ENCODE results near the gene RAB3D. TPM values are rescaled to one million over a fixed set of nuclear protein-coding genes. Genes with fewer than 3 reads are reported as not detected.

RAB3D gene
- total and polyA plus RNA-seq, 2 experiments from 2014 or later = 3.8 to 21.2 TPM

DNA sequence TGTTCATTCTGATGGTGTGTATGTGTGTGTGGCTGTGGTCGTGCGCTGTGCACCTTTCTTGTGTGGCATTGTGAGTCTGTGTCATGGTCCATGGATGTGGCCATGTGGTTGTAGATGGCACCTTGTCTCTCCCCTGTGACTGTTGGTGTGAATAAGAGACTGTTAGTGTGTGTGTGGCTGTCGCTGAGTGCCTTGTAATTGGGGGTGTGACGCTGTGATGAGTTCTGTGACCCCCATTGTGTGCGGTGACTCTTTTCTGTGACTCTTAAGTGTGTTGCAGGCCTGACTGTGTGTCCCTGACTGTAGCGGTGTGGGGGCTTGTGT lies 16.6 kb upstream of the RAB3D start:
- Mint-ChIP-seq H3K27ac (no peak overlapping the region), H3K4me1 (peaks cover 21% of the 10 kb centered on the region), H3K9me3 (no peaks in the 10 kb centered on the region; the same call in 2 of the 3 replicates), H3K27me3 (ENCODE audit: insufficient read depth, low read depth, poor library complexity) (peaks cover 42% of the 10 kb centered on the region), H3K4me3 (peak overlapping the region; percentile 77), H3K36me3 (ENCODE audit: low read depth) (no peaks in the 10 kb centered on the region; the same call in 2 of the 3 replicates)
- Histone ChIP-seq H3K27me3 (ENCODE audit: insufficient read depth) (peaks cover 5% of the 10 kb centered on the region; the same call in 1 of the 2 replicates), H3K4me1 (ENCODE audit: insufficient read depth) (peaks cover 15% of the 10 kb centered on the region), H3K9me2 (ENCODE audit: insufficient read depth) (no peaks in the 10 kb centered on the region), H3K36me3 (ENCODE audit: insufficient read depth) (no peaks in the 10 kb centered on the region), H3K4me2 (peak overlapping the region; percentile 81), H3F3A (replicated peaks; ENCODE audit: low read depth) (no peaks in the 10 kb centered on the region), H3K4me3 (peak overlapping the region; percentile 62), H3K79me2 (replicated peaks; ENCODE audit: insufficient read depth) (no peaks in the 10 kb centered on the region), H4K20me1 (replicated peaks; ENCODE audit: insufficient read depth) (no peaks in the 10 kb centered on the region), H2AFZ (no peak overlapping the region), H3K27ac (ENCODE audit: low read depth) (no peak overlapping the region)
- TF ChIP-seq JUNB (IDR thresholded peaks at IDR 0.05; ENCODE audit: unreplicated experiment) (no peak), NANOG (IDR thresholded peaks at IDR 0.05; ENCODE audit: borderline replicate concordance) (no peak), ZNF114 (CRISPR knock-in tag; IDR thresholded peaks at IDR 0.05) (no peak), ZNF331 (CRISPR knock-in tag; IDR thresholded peaks at IDR 0.05; ENCODE audit: low read depth) (no peak), CREB1 (CRISPR knock-in tag; IDR thresholded peaks at IDR 0.05; ENCODE audit: low read depth) (no peak), EZH2phosphoT487 (IDR thresholded peaks at IDR 0.05; ENCODE audit: unreplicated experiment) (no peak), EZH2 (IDR thresholded peaks at IDR 0.05; ENCODE audit: low read depth, unreplicated experiment) (no peak), POLR2AphosphoS5 (IDR thresholded peaks at IDR 0.05; ENCODE audit: low read depth) (no peak), STAT1 (IDR thresholded peaks at IDR 0.05; ENCODE audit: unreplicated experiment) (no peak)
- TF ChIP-seq, protein P1, sequence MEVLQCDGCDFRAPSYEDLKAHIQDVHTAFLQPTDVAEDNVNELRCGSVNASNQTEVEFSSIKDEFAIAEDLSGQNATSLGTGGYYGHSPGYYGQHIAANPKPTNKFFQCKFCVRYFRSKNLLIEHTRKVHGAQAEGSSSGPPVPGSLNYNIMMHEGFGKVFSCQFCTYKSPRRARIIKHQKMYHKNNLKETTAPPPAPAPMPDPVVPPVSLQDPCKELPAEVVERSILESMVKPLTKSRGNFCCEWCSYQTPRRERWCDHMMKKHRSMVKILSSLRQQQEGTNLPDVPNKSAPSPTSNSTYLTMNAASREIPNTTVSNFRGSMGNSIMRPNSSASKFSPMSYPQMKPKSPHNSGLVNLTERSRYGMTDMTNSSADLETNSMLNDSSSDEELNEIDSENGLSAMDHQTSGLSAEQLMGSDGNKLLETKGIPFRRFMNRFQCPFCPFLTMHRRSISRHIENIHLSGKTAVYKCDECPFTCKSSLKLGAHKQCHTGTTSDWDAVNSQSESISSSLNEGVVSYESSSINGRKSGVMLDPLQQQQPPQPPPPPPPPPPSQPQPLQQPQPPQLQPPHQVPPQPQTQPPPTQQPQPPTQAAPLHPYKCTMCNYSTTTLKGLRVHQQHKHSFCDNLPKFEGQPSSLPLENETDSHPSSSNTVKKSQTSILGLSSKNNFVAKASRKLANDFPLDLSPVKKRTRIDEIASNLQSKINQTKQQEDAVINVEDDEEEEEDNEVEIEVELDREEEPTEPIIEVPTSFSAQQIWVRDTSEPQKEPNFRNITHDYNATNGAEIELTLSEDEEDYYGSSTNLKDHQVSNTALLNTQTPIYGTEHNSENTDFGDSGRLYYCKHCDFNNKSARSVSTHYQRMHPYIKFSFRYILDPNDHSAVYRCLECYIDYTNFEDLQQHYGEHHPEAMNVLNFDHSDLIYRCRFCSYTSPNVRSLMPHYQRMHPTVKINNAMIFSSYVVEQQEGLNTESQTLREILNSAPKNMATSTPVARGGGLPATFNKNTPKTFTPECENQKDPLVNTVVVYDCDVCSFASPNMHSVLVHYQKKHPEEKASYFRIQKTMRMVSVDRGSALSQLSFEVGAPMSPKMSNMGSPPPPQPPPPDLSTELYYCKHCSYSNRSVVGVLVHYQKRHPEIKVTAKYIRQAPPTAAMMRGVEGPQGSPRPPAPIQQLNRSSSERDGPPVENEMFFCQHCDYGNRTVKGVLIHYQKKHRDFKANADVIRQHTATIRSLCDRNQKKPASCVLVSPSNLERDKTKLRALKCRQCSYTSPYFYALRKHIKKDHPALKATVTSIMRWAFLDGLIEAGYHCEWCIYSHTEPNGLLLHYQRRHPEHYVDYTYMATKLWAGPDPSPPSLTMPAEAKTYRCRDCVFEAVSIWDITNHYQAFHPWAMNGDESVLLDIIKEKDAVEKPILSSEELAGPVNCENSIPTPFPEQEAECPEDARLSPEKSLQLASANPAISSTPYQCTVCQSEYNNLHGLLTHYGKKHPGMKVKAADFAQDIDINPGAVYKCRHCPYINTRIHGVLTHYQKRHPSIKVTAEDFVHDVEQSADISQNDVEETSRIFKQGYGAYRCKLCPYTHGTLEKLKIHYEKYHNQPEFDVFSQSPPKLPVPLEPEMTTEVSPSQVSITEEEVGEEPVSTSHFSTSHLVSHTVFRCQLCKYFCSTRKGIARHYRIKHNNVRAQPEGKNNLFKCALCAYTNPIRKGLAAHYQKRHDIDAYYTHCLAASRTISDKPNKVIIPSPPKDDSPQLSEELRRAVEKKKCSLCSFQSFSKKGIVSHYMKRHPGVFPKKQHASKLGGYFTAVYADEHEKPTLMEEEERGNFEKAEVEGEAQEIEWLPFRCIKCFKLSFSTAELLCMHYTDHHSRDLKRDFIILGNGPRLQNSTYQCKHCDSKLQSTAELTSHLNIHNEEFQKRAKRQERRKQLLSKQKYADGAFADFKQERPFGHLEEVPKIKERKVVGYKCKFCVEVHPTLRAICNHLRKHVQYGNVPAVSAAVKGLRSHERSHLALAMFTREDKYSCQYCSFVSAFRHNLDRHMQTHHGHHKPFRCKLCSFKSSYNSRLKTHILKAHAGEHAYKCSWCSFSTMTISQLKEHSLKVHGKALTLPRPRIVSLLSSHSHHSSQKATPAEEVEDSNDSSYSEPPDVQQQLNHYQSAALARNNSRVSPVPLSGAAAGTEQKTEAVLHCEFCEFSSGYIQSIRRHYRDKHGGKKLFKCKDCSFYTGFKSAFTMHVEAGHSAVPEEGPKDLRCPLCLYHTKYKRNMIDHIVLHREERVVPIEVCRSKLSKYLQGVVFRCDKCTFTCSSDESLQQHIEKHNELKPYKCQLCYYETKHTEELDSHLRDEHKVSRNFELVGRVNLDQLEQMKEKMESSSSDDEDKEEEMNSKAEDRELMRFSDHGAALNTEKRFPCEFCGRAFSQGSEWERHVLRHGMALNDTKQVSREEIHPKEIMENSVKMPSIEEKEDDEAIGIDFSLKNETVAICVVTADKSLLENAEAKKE (CRISPR knock-in tag; IDR thresholded peaks at IDR 0.05) = no peak
- TF ChIP-seq, protein P2, sequence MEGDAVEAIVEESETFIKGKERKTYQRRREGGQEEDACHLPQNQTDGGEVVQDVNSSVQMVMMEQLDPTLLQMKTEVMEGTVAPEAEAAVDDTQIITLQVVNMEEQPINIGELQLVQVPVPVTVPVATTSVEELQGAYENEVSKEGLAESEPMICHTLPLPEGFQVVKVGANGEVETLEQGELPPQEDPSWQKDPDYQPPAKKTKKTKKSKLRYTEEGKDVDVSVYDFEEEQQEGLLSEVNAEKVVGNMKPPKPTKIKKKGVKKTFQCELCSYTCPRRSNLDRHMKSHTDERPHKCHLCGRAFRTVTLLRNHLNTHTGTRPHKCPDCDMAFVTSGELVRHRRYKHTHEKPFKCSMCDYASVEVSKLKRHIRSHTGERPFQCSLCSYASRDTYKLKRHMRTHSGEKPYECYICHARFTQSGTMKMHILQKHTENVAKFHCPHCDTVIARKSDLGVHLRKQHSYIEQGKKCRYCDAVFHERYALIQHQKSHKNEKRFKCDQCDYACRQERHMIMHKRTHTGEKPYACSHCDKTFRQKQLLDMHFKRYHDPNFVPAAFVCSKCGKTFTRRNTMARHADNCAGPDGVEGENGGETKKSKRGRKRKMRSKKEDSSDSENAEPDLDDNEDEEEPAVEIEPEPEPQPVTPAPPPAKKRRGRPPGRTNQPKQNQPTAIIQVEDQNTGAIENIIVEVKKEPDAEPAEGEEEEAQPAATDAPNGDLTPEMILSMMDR (conservative IDR thresholded peaks at IDR 0.05; ENCODE audit: low read depth in 2 of 2) = no peak
- TF ChIP-seq, protein P3, sequence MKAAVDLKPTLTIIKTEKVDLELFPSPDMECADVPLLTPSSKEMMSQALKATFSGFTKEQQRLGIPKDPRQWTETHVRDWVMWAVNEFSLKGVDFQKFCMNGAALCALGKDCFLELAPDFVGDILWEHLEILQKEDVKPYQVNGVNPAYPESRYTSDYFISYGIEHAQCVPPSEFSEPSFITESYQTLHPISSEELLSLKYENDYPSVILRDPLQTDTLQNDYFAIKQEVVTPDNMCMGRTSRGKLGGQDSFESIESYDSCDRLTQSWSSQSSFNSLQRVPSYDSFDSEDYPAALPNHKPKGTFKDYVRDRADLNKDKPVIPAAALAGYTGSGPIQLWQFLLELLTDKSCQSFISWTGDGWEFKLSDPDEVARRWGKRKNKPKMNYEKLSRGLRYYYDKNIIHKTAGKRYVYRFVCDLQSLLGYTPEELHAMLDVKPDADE (IDR thresholded peaks at IDR 0.05) = no peak
- TF ChIP-seq, protein P4, sequence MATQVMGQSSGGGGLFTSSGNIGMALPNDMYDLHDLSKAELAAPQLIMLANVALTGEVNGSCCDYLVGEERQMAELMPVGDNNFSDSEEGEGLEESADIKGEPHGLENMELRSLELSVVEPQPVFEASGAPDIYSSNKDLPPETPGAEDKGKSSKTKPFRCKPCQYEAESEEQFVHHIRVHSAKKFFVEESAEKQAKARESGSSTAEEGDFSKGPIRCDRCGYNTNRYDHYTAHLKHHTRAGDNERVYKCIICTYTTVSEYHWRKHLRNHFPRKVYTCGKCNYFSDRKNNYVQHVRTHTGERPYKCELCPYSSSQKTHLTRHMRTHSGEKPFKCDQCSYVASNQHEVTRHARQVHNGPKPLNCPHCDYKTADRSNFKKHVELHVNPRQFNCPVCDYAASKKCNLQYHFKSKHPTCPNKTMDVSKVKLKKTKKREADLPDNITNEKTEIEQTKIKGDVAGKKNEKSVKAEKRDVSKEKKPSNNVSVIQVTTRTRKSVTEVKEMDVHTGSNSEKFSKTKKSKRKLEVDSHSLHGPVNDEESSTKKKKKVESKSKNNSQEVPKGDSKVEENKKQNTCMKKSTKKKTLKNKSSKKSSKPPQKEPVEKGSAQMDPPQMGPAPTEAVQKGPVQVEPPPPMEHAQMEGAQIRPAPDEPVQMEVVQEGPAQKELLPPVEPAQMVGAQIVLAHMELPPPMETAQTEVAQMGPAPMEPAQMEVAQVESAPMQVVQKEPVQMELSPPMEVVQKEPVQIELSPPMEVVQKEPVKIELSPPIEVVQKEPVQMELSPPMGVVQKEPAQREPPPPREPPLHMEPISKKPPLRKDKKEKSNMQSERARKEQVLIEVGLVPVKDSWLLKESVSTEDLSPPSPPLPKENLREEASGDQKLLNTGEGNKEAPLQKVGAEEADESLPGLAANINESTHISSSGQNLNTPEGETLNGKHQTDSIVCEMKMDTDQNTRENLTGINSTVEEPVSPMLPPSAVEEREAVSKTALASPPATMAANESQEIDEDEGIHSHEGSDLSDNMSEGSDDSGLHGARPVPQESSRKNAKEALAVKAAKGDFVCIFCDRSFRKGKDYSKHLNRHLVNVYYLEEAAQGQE (IDR thresholded peaks at IDR 0.05; ENCODE audit: unreplicated experiment) = no peak
- DNase-seq (ENCODE audit: low spot score) (no peak), ATAC-seq (no peak)
